Activated CD4-positive, CD25-positive, alpha-beta regulatory T cell treated with anti-CD3 and anti-CD28 coated beads, Interleukin-2, amount 50 U/mL, for 72 hours (primary cell): Measurements from ENCODE around the gene CD247.

Source experiments
- DNase-seq: peaks from one replicate; pipeline ENCODE4 v3.0.0; 2021

Gene CD247

GRCh38 chr1:167457936-167458584, 60.3 kb downstream of the CD247 start:
- no peak for DNase-seq

- no peak for DNase-seq
These were observed 61.4 kb downstream of the CD247 start for GRCh38 chr1:167456926-167457325.

- no peak for DNase-seq
These were observed 61.8 kb downstream of the CD247 start for GRCh38 chr1:167456524-167456923.

GRCh38 chr1:167455786-167456446, 62.4 kb downstream of the CD247 start:
- DNase-seq = no peak

GRCh38 chr1:167454894-167455785, 63.2 kb downstream of the CD247 start:
- DNase-seq = peak; percentile 79

- DNase-seq = no peak
These were observed 63.9 kb downstream of the CD247 start for GRCh38 chr1:167454304-167454893.

- DNase-seq = no peak
These were observed 65.2 kb downstream of the CD247 start for GRCh38 chr1:167453123-167453522.

GRCh38 chr1:167452483-167452882, 65.8 kb downstream of the CD247 start:
- DNase-seq = no peak

- no peak for DNase-seq
These were observed 67.5 kb downstream of the CD247 start for GRCh38 chr1:167450843-167451242.

- peak; percentile 59 for DNase-seq
These were observed 70.7 kb downstream of the CD247 start for GRCh38 chr1:167447521-167448136.

- DNase-seq = no peak
These were observed 71.4 kb downstream of the CD247 start for GRCh38 chr1:167446966-167447365.

- DNase-seq = no peak
These were observed 74.6 kb downstream of the CD247 start for GRCh38 chr1:167443757-167444156.

GRCh38 chr1:167442854-167443565, 75.3 kb downstream of the CD247 start:
- no peak for DNase-seq

GRCh38 chr1:167442142-167442848, 76.0 kb downstream of the CD247 start:
- peak; percentile 81 for DNase-seq

- DNase-seq = no peak
These were observed 77.1 kb downstream of the CD247 start for GRCh38 chr1:167441222-167441621.

GRCh38 chr1:167440776-167441175, 77.6 kb downstream of the CD247 start:
- no peak for DNase-seq

GRCh38 chr1:167440345-167440744, 78.0 kb downstream of the CD247 start:
- DNase-seq = no peak

- no peak for DNase-seq
These were observed 78.9 kb downstream of the CD247 start for GRCh38 chr1:167439301-167439988.

- DNase-seq = no peak
These were observed 79.9 kb downstream of the CD247 start for GRCh38 chr1:167438171-167439138.

- no peak for DNase-seq
These were observed 82.8 kb downstream of the CD247 start for GRCh38 chr1:167435484-167435883.
